Measurements from ENCODE around the gene ZNF223.

The ZNF223 gene

GRCh38 chr19:44072543-44073401 is 20.9 kb downstream of the ZNF223 start:
- no peak for DNase-seq

GRCh38 chr19:44076325-44076724 is 24.5 kb downstream of the ZNF223 start:
- DNase-seq, result no peak

DNA sequence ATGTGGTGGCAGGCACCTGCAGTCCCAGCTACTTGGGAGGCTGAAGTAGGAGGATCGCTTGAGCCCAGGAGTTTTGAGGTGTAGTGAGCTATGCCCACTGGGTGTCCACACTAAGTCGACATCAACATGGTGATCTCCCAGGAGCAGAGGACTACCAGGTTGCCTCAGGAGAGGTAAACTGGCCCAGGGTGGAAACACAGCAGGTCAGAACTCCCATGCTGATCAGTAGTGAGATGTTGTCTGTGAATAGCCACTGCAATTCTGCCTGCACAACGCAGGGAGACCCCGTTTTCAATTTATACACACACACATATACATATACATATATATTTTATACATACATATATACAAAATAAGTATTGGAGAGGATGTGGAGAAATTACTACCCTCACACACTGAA is 40.3 kb downstream of the ZNF223 start:
- no peak for DNase-seq

DNA sequence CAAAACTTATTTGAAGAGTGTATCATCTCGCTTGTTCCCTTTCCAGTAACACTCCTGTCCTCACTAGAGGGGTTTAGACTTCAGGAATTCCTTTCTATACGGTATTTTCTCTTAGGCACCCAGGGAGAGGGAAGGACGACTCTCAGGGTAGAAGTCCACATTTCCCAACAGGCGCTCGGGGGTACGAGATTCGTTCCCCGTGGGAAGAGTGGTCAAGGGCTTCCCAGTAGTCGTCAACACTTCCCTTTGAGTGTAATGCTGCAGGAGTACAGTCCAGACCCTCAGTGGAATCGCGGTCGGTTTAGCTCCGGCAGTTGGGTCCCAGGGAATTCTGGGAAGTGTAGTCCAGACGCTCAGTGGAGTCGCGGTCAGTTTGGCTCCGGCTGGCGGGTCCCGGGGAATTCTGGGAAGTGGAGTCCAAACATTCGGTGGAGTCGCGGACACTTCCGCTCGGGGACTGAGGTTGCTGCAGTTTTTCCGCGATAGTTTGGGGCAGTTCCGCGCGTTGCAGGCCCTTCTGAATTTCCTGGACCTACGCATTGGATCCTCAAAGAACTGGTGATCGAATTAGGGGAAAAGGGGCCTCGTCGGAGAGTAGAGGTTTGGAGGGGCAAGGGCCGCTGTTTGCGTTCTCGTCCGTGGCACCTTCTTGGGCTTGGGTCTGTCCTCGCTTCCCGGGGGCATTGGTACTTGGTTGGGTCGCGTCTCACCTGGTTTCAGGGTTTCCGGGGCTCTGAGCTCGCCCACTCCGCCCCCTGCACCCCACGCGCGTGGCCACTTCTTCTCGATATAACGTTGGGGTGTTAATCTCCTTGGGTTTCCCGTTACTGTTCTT is 42.3 kb downstream of the ZNF223 start, which contains the start of gene ZNF224:
Gene ZNF224 (plus strand): TSS at position 431 of the 835 bp plus-strand sequence. CDS start 3,513 bp downstream, outside the sequence.
- DNase-seq, result peak; percentile 84

GRCh38 chr19:44107751-44108150 is 55.9 kb downstream of the ZNF223 start:
- DNase-seq, result no peak

- DNase-seq, result no peak
Observed at GRCh38 chr19:44109458-44109857, 57.6 kb downstream of the ZNF223 start.

GRCh38 chr19:44111910-44112463 is 60.2 kb downstream of the ZNF223 start:
- no peak for DNase-seq

DNA sequence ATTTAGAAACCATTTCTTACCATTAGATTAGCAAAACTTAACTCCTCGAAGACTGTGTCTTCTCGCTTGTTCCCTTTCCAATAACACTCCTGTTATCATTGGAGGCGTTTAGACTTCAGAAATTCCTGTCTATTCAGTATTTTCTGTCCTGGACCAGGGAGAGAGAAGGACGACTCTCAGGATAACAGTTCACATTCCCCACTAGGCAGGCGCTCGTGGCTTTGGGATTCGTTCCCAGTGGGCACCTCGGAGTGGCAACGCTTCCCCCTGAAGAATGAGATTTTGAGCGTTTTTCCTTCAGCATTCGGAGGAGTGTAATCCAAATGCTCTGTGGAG is 60.9 kb downstream of the ZNF223 start:
- DNase-seq, result no peak

DNA sequence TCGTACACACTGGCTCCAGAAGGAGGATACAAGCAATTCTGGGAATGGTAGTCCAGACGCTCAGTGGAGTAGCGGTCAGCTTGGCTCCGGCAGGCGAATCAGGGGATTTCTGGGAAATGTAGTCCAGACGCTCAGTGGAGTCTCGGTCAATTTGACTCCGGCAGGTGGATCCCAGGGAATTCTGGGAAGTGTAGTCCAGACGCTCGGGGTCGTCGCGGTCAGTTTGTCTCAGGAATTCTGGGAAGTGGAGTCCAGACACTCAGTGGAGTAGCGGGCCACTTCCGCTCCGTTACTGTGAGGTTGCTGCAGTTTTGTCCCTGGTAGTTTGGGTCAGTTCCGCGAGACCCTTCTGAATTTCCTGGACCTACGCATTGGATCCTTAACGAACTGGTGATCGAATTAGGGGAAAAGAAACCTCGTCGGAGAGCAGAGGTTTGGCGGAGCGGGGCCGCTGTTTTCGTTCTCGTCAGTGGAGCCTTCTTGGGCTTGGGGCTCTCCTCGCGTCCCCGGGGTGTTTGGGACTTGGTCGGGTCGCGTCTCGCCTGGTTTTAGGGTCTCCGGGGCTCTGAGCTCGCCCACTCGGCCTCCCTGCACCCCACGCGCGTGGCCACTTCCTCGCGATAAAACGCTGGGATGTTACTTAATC is 61.4 kb downstream of the ZNF223 start, which contains the start of gene ZNF225:
Gene ZNF225 (plus strand): TSS at position 262 of the 646 bp plus-strand sequence. CDS start 2,429 bp downstream, outside the sequence.
- DNase-seq, result peak; percentile 97

GRCh38 chr19:44113784-44114390 is 62.1 kb downstream of the ZNF223 start:
- DNase-seq, result no peak

Measured in DMS153 (cell line).